Peyer's patch (tissue), 4 donors: ENCODE results near the gene VTI1B. TPM values are rescaled to one million over a fixed set of nuclear protein-coding genes. Genes with fewer than 3 reads are reported as not detected.
A peak's percentile ranks its signal among the peaks of the same experiment; 100 is the strongest.

Experiments used
- DNase-seq, 3 donors: peaks; one replicate each; pipeline ENCODE4 v3.0.0-alpha.2; 2017 to 2019
- H3K27ac ChIP-seq, 4 donors: fragments of 200-600 bp; sonication (generic); one replicate each; pipeline ENCODE4 v1.5.1; 2016 to 2019
- H3K27me3 ChIP-seq, 2 donors: fragments of 200-600 bp; sonication (generic); one replicate each; pipeline ENCODE4 v1.5.1; 2019
- H3K36me3 ChIP-seq, 3 donors: fragments of 200-600 bp; sonication (generic); one replicate each; pipeline ENCODE4 v1.5.1; 2016 to 2019
- H3K4me1 ChIP-seq, 4 donors: fragments of 200-600 bp; sonication (generic); one replicate each; pipeline ENCODE4 v1.5.1; 2016 to 2019
- H3K4me3 ChIP-seq, 4 donors: fragments of 200-600 bp; sonication (generic); 1 replicate in 3 of 4; 2 replicates in 1 of 4; pipeline ENCODE4 v1.5.1; 2016 to 2019; ENCODE audit warnings: mild to moderate bottlenecking in 1 of 4
- H3K9me3 ChIP-seq, 4 donors: fragments of 200-600 bp; sonication (generic); one replicate each; pipeline ENCODE4 v1.5.1; 2016 to 2019; ENCODE audit warnings: mild to moderate bottlenecking in 1 of 4
- POLR2A ChIP-seq, 2 donors: fragments of 450-650 bp; IDR thresholded peaks; one replicate each; pipeline ENCODE4 v1.5.1; 2017; ENCODE audit warnings: antibody characterized with exemption in 2 of 2, mild to moderate bottlenecking in 2 of 2, moderate library complexity in 2 of 2
- total RNA-seq, 4 donors: library from RNA; depleted of rRNA; stranded (reverse); fragments of >200 nt; gene quantifications; one replicate each; pipeline ENCODE4 v1.1.0, GENCODE V29; 2016
- TF ChIP-seq, protein P1 (sequence below), 6 experiments: fragments of 450-650 bp in 4 of 6; fragments of 200-600 bp in 2 of 6; sonication (generic) in 1 of 6; IDR thresholded peaks; one replicate each; pipeline ENCODE4 v1.5.1; 2017 to 2019; ENCODE audit warnings: antibody characterized with exemption in 6 of 6, mild to moderate bottlenecking in 3 of 6, moderate library complexity in 1 of 6

Gene VTI1B
- total RNA-seq, 4 donors from 2014 or later: 57.4 to 75.5 (median 63.3) TPM

DNA sequence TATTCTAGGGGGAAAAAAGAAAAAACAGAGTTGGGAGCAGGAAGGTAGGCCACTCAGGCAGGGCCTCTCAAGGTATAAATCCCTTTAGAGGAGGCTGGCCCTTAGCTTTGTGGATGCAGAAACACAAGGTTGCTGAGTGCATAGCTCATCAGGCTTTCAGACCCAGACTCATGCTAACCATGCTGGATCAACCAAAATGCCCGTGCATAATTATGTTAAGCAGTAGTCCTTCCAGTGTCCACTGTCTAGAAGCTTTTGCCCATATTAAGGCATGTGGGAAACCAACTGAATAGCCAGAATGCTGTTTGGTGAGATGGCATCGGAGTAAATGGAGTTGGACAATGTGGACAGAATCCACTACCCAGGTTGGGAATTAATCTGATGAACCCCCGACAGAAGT lies 35.8 kb downstream of the VTI1B start:
- H3K27ac ChIP-seq: no peak overlapping the region
- H3K27me3 ChIP-seq: no peaks in the 10 kb centered on the region
- no peaks in the 10 kb centered on the region for H3K9me3 ChIP-seq
- DNase-seq: no peak
- no peaks in the 10 kb centered on the region for H3K36me3 ChIP-seq
- H3K4me3 ChIP-seq: no peak overlapping the region
- TF ChIP-seq POLR2A (IDR thresholded peaks at IDR 0.05): no peak
- TF ChIP-seq, protein P1, sequence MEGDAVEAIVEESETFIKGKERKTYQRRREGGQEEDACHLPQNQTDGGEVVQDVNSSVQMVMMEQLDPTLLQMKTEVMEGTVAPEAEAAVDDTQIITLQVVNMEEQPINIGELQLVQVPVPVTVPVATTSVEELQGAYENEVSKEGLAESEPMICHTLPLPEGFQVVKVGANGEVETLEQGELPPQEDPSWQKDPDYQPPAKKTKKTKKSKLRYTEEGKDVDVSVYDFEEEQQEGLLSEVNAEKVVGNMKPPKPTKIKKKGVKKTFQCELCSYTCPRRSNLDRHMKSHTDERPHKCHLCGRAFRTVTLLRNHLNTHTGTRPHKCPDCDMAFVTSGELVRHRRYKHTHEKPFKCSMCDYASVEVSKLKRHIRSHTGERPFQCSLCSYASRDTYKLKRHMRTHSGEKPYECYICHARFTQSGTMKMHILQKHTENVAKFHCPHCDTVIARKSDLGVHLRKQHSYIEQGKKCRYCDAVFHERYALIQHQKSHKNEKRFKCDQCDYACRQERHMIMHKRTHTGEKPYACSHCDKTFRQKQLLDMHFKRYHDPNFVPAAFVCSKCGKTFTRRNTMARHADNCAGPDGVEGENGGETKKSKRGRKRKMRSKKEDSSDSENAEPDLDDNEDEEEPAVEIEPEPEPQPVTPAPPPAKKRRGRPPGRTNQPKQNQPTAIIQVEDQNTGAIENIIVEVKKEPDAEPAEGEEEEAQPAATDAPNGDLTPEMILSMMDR (IDR thresholded peaks at IDR 0.05): no peak
- no peaks in the 10 kb centered on the region for H3K4me1 ChIP-seq

DNA sequence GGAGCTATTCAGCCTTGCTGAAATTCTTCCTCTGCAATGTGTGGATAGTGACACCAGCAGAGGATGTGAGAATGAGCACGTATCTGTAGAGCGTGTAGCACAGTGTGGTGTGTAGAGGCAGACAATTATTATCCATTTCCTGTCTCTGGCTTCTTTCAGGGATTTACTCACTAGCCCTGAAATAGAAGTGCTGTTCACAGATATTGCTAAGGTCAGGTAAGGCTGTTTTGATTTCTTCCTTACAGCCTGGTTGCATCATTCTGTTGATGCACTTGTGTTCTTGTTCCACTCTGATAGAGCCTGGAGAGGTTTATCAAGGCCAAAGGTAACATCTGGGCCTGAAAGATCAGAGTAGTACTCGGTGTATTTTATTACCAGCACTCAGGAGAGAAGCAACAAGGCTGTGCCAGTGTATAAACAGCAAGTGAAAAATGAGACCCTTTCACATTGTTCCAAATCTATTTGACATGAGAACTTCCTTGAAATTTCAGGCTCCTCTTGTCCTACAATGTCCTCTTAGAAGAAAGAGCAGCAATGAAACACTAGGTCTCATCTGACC lies 38.0 kb downstream of the VTI1B start:
- DNase-seq: peak in 1 of 3 donors; percentile 48
- no peaks in the 10 kb centered on the region for H3K27me3 ChIP-seq
- no peak overlapping the region for H3K4me3 ChIP-seq
- H3K27ac ChIP-seq: peak overlapping the region in 2 of 4 donors; percentile 43 to 63
- H3K36me3 ChIP-seq: no peaks in the 10 kb centered on the region
- H3K9me3 ChIP-seq: no peaks in the 10 kb centered on the region
- TF ChIP-seq POLR2A (IDR thresholded peaks at IDR 0.05): no peak
- TF ChIP-seq, protein P1 (IDR thresholded peaks at IDR 0.05): no peak
- no peaks in the 10 kb centered on the region for H3K4me1 ChIP-seq

DNA sequence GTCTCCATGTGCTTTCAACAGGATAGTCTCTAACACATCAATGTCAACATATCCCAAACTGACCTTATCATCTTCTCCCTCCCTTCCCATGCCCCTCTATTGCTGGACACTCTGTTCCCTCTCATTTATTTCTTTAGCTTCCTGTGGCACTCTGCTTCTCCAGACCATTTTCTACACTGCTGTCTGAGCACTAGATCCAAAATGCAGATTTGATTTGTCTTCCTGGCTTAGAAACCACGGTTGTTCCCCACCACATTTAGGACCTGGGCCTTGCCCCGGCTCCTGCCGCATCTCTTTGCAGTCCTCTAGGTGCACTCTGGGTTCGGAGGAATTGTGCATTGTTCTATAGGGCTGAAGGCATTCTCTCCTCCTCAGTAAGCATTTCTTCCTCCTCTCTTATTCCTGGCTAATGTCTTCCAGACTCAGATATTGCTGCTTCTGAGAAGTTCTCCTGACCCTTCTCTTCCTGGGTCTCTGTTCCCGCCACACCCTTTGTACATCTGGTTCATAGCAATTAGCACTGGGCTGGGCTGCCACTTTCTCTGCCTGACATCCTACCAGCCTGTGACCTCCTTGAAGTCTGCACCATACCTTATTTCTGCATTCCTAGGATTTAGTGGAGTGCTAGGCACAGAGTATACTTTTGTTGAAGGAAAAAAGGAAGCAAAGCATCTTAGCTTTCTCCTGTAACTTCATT lies 40.8 kb downstream of the VTI1B start:
- H3K36me3 ChIP-seq: no peaks in the 10 kb centered on the region
- DNase-seq: peak in 1 of 3 donors; percentile 55

DNA sequence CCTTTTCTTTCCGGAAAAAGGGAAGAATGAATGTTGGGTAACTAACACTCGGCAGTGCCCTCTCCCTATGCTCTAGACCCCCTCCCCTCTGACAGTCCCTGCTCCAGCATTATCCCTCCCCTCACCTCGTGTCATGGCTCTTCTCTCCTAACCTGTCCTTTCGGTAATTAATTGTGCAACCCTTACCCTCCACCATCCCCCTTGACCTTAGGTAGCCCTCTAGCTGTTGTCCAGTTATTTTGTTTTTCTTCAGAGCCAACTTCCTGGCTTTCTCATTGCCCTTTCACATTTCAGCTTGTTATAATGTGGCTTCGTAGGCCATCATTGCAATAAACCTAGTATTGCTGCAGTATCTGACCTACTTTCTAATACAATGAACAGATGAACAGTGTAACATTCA lies 43.5 kb downstream of the VTI1B start:
- H3K36me3 ChIP-seq: no peaks in the 10 kb centered on the region
- H3K9me3 ChIP-seq: no peaks in the 10 kb centered on the region
- no peaks in the 10 kb centered on the region for H3K27me3 ChIP-seq
- no peak for DNase-seq
- no peak for TF ChIP-seq POLR2A (IDR thresholded peaks at IDR 0.05)
- TF ChIP-seq, protein P1 (IDR thresholded peaks at IDR 0.05): no peak
- no peaks in the 10 kb centered on the region for H3K4me1 ChIP-seq
- H3K27ac ChIP-seq: no peak overlapping the region
- no peak overlapping the region for H3K4me3 ChIP-seq

More for the DNA sequence above, 40.8 kb downstream of the VTI1B start:
- Histone ChIP-seq H3K4me1 (no peaks in the 10 kb centered on the region), H3K9me3 (no peaks in the 10 kb centered on the region), H3K27me3 (no peaks in the 10 kb centered on the region), H3K27ac (no peak overlapping the region), H3K4me3 (no peak overlapping the region)
- TF ChIP-seq, protein P1 (IDR thresholded peaks at IDR 0.05): no peak
- TF ChIP-seq POLR2A (IDR thresholded peaks at IDR 0.05): no peak

DNA sequence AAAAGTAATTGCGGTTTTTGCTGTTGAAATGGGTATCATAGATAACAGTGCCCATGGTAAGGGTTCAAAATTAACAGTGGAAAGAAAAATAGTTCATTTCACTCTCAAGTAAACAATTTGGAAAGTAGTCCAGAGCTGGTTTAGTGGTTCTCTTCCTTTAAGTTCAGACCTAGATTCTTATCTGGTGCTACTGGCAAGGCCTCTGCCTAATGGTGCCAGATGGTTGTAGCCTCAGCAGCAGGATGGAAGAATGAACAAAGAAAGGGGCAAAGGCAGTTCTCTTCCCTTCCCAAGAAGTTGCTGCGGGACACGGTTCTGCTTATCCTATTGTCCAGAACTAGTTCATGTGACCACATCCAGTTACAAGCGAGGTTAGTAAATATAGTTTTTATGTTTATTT lies 44.2 kb downstream of the VTI1B start:
- no peak overlapping the region for H3K4me3 ChIP-seq
- no peaks in the 10 kb centered on the region for H3K9me3 ChIP-seq

More for the DNA sequence above, 44.2 kb downstream of the VTI1B start:
- TF ChIP-seq POLR2A (IDR thresholded peaks at IDR 0.05): no peak
- TF ChIP-seq, protein P1 (IDR thresholded peaks at IDR 0.05): no peak
- Histone ChIP-seq H3K4me1 (no peaks in the 10 kb centered on the region), H3K27ac (no peak overlapping the region), H3K36me3 (no peaks in the 10 kb centered on the region), H3K27me3 (no peaks in the 10 kb centered on the region)
- no peak for DNase-seq
